Measurements from ENCODE around the gene ASCL1.

DNA sequence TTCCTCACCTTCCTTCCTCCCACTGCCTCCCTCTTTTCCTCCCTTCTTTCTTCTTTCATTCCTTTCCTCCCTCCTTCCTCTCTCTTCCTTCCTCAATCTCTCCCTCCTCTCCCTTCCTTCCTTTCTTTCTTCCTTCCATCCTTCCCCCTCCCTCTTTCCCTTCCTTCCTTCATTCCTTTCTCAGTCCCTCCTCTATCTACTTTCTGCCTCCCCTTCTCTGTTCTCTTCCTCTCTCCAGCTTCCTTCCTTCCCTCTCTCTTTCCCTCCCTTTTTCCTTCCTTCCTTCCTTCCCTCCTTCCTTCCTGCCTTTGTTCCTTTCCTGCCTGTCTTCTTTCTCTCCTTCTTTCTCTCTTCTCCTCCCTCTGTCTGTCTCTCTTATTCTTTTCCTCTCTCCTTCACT is 16.1 kb downstream of the ASCL1 start:
- no peak for TF ChIP-seq EP300 (IDR thresholded peaks at IDR 0.05; ENCODE audit: borderline replicate concordance)
- no peak for TF ChIP-seq RAD21 (IDR thresholded peaks at IDR 0.05; ENCODE audit: low read depth)
- TF ChIP-seq, protein P1, sequence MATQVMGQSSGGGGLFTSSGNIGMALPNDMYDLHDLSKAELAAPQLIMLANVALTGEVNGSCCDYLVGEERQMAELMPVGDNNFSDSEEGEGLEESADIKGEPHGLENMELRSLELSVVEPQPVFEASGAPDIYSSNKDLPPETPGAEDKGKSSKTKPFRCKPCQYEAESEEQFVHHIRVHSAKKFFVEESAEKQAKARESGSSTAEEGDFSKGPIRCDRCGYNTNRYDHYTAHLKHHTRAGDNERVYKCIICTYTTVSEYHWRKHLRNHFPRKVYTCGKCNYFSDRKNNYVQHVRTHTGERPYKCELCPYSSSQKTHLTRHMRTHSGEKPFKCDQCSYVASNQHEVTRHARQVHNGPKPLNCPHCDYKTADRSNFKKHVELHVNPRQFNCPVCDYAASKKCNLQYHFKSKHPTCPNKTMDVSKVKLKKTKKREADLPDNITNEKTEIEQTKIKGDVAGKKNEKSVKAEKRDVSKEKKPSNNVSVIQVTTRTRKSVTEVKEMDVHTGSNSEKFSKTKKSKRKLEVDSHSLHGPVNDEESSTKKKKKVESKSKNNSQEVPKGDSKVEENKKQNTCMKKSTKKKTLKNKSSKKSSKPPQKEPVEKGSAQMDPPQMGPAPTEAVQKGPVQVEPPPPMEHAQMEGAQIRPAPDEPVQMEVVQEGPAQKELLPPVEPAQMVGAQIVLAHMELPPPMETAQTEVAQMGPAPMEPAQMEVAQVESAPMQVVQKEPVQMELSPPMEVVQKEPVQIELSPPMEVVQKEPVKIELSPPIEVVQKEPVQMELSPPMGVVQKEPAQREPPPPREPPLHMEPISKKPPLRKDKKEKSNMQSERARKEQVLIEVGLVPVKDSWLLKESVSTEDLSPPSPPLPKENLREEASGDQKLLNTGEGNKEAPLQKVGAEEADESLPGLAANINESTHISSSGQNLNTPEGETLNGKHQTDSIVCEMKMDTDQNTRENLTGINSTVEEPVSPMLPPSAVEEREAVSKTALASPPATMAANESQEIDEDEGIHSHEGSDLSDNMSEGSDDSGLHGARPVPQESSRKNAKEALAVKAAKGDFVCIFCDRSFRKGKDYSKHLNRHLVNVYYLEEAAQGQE (IDR thresholded peaks at IDR 0.05; ENCODE audit: low read depth) = no peak
- TF ChIP-seq ZBTB7A (IDR thresholded peaks at IDR 0.05; ENCODE audit: low read depth) = no peak
- no peak for TF ChIP-seq YY1 (IDR thresholded peaks at IDR 0.05; ENCODE audit: low read depth)
- TF ChIP-seq TAF1 (IDR thresholded peaks at IDR 0.05; ENCODE audit: low read depth) = no peak
- TF ChIP-seq, protein P2, sequence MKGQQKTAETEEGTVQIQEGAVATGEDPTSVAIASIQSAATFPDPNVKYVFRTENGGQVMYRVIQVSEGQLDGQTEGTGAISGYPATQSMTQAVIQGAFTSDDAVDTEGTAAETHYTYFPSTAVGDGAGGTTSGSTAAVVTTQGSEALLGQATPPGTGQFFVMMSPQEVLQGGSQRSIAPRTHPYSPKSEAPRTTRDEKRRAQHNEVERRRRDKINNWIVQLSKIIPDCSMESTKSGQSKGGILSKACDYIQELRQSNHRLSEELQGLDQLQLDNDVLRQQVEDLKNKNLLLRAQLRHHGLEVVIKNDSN (IDR thresholded peaks at IDR 0.05) = no peak
- no peak for TF ChIP-seq EGR1 (IDR thresholded peaks at IDR 0.05)
- TF ChIP-seq, protein P3, sequence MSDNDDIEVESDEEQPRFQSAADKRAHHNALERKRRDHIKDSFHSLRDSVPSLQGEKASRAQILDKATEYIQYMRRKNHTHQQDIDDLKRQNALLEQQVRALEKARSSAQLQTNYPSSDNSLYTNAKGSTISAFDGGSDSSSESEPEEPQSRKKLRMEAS (IDR thresholded peaks at IDR 0.05) = no peak
- no peak for TF ChIP-seq CEBPB (IDR thresholded peaks at IDR 0.05)
- no peak for TF ChIP-seq CREB1 (IDR thresholded peaks at IDR 0.05; ENCODE audit: low read depth)
- TF ChIP-seq TEAD4 (IDR thresholded peaks at IDR 0.05) = no peak
